NCI-H1694 (cell line): ENCODE results near the gene EIF5A2.

Experiments
- DNase-seq: peaks from one replicate; lab custom pipeline; 2025; lab: John Stamatoyannopoulos, UW

The EIF5A2 gene

DNA sequence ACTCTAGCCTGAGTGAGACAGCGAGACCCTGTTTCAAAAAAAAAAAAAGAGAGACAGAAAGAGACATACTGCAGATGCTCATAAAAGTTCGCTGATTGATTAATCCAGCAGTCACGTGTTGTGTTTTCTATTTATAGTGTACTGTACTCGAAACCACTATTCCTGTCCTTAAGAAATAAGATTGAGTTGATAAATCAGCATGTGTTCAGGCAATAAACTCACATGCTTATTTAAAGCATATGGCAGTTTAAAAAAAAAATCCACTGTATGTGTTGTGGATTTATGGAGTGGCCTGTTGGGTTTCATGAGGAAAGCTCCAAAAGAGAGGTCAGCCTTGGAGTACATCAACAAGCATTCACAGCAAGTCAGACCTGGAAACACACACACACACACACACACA lies 56.1 kb downstream of the EIF5A2 start:
- DNase-seq: no peak

DNA sequence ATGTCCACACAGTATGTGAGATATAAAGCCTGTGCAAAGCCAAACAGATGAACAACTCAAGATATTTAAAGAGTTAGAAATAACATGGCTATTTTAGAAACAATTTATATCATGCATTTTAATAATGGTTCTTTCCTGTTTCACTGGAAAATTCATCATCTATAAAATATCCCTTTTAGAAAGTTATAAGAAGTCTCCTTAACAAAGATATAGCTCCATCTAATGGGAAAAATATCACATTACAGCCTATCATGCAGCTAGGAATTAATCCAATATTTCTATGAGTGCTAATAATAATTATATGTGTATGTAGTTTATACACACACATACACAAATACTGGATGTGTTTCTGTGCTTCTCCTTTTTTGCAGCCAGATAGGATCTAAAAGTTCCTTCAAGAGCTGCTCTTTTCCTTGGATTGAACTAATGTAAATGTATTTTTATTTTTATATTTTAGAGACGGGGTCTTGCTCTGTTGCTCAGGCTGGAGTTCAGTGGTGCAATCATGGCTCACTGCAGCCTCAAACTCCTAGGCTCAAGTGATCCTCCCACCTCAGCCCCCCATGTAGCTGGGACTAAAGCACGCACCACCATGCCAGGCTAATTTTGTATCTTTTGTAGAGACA lies 60.0 kb downstream of the EIF5A2 start:
- no peak for DNase-seq

DNA sequence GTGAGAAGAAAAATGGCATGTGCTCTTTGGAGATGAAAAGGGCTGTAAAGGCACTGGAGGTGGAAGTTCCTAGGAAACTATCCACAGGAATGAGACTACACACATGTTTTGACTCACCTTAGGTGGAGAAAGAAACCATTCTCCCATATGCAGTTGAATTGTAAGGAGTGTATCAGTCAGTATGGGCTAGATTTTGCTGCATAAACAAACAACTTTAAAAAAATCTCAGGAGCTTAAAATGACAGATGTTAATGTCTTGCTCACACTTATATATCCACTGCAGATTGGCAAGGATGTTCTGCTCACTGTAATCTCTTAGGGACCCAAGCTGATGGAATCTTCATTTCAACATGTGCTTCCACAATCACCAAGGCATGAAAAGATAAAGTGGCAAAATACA lies 64.1 kb downstream of the EIF5A2 start:
- no peak for DNase-seq

DNA sequence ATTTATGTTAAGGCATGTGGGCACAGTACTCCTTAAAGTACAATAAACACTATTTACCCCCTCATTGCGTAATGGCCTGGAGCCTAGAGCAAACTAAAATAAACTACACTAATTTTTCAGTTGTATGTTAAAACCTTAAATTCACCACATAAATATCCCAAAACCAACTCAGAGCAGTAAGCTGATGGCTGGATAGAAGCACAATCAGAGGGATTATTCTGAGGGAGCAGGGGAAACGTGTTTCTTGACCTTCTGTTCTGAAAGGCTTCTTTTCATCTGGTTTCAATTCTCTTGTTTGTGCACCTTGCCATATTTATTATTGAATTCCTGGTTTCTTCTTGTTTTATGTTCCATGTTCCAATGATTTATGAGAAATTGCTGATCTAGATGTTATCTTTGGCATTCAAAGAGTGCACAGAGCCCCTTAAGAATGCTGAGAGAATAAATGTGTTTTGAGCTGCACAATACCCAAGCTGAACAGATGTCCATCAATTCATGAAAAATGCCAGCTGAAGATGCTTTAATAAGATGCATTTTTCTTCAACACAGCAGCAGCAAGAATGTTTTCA lies 68.1 kb downstream of the EIF5A2 start:
- DNase-seq: no peak

DNA sequence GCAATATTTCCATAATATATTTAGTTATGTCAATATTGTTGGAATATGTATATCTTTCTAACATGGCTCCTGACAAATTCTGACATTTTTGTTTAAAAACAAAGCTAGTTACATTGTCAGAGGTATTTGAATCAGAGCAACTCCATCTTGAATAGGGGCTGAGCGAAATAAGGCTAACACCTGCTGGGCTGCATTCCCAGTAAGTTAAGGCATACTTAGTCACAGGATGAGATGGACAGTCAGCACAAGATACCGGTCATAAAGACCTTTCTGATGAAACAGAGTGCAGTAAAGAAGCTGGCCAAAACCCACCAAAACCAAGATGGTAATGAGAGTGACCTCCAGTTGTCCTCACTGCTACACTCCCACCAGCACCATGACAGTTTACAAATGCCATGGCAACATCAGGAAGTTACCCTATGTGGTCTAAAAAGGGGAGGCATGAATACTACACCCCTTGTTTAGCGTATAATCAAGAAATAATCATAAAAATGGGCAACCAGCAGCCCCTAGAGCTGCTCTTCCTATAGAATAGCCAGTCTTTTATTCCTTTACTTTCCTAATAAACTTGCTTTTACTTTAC lies 68.8 kb downstream of the EIF5A2 start:
- no peak for DNase-seq
